K562 (cell line): ENCODE measurements around the gene LILRA6. TPM values are rescaled to one million over a fixed set of nuclear protein-coding genes. Genes with fewer than 3 reads are reported as not detected.

Experiments
- KDM1A ChIP-seq, 2 experiments: fragments of 450-650 bp; IDR thresholded peaks; 2 replicates each; pipeline ENCODE4 v1.6.1; 2016; ENCODE audit warnings: mild to moderate bottlenecking in 2 of 2
- NONO ChIP-seq, 2 experiments: fragments of 200-400 bp in 1 of 2; fragments of 450-650 bp in 1 of 2; formaldehyde crosslinking in 1 of 2; IDR thresholded peaks; 2 replicates each; pipeline ENCODE4 v1.6.1; 2017; ENCODE audit warnings: low read depth in 2 of 2, mild to moderate bottlenecking in 2 of 2, moderate library complexity in 2 of 2, low read length in 1 of 2
- POLR2G ChIP-seq: fragments of 200-400 bp; formaldehyde crosslinking; IDR thresholded peaks from 2 replicates; pipeline ENCODE4 v1.6.1; 2017; ENCODE audit warnings: low read depth, mild to moderate bottlenecking, antibody characterized with exemption, low read length, moderate library complexity
- PRMT5 ChIP-seq: sonication (generic); formaldehyde crosslinking; IDR thresholded peaks from 2 replicates; pipeline ENCODE4 v1.5.0; 2020; ENCODE audit warnings: missing genetic modification reagents
- SAP30 ChIP-seq: fragments of 200-600 bp; sonication (generic); IDR thresholded peaks from 2 replicates; pipeline ENCODE4 v1.6.1; 2012; ENCODE audit warnings: borderline replicate concordance, low read depth, mild to moderate bottlenecking, moderate library complexity, low read length, control low read depth, inconsistent platforms; ENCODE audit not compliant: insufficient read depth, poor library complexity, severe bottlenecking
- SRSF7 ChIP-seq: fragments of 200-400 bp; formaldehyde crosslinking; optimal IDR thresholded peaks from 2 replicates; pipeline ENCODE3; 2017; ENCODE audit warnings: mild to moderate bottlenecking, low read depth, low read length
- STAT5A ChIP-seq: IDR thresholded peaks from 2 replicates; pipeline ENCODE4 v1.6.1; 2012; ENCODE audit warnings: low read length, inconsistent platforms, borderline replicate concordance
- TAF9B ChIP-seq: fragments of 450-650 bp; IDR thresholded peaks from 2 replicates; pipeline ENCODE4 v1.6.1; 2018; ENCODE audit warnings: mild to moderate bottlenecking; ENCODE audit not compliant: partially characterized antibody
- ZBTB49 ChIP-seq: sonication (generic); formaldehyde crosslinking; IDR thresholded peaks from 2 replicates; pipeline ENCODE4 v1.8.0; 2022; ENCODE audit warnings: missing genetic modification reagents, mild to moderate bottlenecking, borderline replicate concordance
- polyA plus RNA-seq, 8 experiments: library from polyadenylated mRNA; depleted of rRNA in 4 of 8; stranded (reverse) in 5 of 8; unstranded in 3 of 8; fragments of >200 nt; fragmentation: Nextera tagmentation in 2 of 8; fragmentation: Illumina TruSeq in 1 of 8; extraction: Ambion mirVana in 2 of 8; extraction: Trizol in 1 of 8; gene quantifications; 2 replicates each; pipeline versions ENCODE4 v1.2.1 to v1.2.3, GENCODE V29; 2011 to 2014; ENCODE audit warnings: inconsistent platforms in 1 of 8, missing spikeins in 1 of 8
- total RNA-seq, 7 experiments: library from RNA; depleted of rRNA in 6 of 7; stranded (reverse); fragments of >200 nt in 6 of 7; fragmentation: Illumina TruSeq in 2 of 7; extraction: Trizol in 2 of 7; gene quantifications; 2 replicates each; pipeline versions ENCODE4 v1.2.1 to v1.2.3, GENCODE V29; 2011 to 2021; ENCODE audit warnings: low replicate concordance in 1 of 7
- TF ChIP-seq, protein P1 (sequence below): fragments of 250-450 bp; sonication (Bioruptor Pico); IDR thresholded peaks from 2 replicates; pipeline ENCODE4 v1.8.0; 2021; ENCODE audit warnings: moderate library complexity, mild to moderate bottlenecking, inconsistent platforms

LILRA6 gene
- total and polyA plus RNA-seq, 9 of the 15 experiments (the other 6 are each of a cell fraction or from before 2014, with no cell fraction given) = 0.03 TPM; not detected in 8

DNA sequence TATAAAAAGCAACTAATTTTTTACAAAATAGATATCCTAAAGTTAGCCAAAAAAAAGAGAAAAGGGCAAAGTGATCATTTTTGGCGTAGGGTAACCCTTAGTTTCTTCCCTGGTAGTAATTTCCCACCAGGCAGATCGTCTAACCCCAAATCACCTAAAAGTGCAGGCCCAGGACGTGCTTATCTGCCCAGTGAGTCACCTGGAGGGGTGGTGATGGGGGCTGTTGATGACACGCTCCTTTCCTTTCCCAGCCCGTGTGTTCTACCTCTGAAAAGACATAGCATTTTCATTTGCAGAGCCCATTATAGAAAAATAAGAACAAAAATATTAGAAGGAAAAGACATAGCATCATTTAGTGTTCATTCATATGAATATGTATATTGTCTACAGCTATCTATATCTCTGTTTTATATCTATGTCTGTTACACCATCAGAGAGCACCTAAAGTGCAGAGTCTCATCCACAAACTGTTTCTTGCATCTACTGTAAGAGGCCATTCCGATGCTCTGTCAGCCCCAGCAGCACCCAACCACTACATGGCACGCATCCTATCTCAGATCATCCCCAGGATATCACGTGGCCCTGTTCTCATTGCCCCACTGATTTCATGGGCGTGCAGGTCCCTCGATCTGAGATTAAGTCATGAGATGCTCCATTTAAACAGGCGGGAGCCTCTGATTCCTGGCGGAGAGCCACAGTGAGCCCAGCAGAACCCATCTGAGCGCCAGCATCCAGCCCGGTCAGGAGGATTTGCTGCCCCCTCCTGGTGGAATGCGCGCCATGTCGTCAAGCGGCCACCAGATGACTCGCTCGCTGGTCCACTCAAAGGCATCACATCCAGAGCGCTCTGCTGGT is 11.3 kb downstream of the LILRA6 start (continued):
- TF ChIP-seq ZBTB49 (CRISPR knock-in tag) (no peak), SRSF7 (no peak), TAF9B (no peak), STAT5A (no peak), PRMT5 (CRISPR knock-in tag) (no peak), SAP30 (no peak), KDM1A (IDR thresholded peaks at IDR 0.05) (no peak), POLR2G (no peak), NONO (IDR thresholded peaks at IDR 0.05; ENCODE audit: low read depth in 2 of 2, low read length in 1 of 2) (no peak)
- TF ChIP-seq, protein P1, sequence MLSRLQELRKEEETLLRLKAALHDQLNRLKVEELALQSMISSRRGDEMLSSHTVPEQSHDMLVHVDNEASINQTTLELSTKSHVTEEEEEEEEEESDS (CRISPR knock-in tag) = no peak
